Esophagus squamous epithelium (tissue), 4 donors: Measurements from ENCODE around the gene RELL1.

Experiments used
- POLR2A ChIP-seq, 4 donors: fragments of 450-650 bp; IDR thresholded peaks; one replicate each; pipeline ENCODE4 v1.6.1; 2017; ENCODE audit warnings: antibody characterized with exemption in 4 of 4, mild to moderate bottlenecking in 4 of 4, moderate library complexity in 3 of 4
- TF ChIP-seq, protein P1 (sequence below), 6 experiments: fragments of 450-650 bp in 4 of 6; fragments of 200-600 bp in 2 of 6; sonication (generic) in 2 of 6; IDR thresholded peaks; one replicate each; pipeline ENCODE4 v1.5.1; 2016 to 2019; ENCODE audit warnings: antibody characterized with exemption in 6 of 6, mild to moderate bottlenecking in 4 of 6, moderate library complexity in 4 of 6

DNA sequence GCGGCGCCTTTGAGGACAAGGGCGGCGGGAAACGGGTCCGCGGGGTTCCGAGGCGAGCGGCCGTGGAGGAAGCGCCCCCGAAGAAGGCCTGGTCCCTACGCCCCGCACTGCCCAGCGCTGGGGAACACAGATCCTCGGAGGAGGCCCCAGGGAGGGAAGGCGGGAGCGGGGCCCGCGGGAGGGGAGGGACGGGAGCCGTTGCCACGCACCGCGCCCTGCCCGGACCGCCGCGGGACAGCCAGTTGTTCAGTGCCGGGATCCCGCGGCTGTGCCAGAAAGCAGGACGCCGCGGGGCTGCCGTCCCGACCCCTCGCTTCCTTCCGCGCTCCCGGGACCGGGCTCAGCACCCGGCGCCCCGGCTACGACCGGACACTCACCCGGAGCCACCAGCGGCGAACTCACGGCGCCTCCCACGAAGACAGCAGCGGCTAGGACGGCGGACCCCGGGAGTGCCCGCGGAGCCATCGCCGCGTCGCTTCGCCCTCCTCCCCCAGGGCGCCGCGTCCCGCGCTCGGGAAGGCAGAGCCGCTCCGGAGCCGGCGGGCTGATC, 278 bp downstream of the RELL1 start:
- TF ChIP-seq, protein P1, sequence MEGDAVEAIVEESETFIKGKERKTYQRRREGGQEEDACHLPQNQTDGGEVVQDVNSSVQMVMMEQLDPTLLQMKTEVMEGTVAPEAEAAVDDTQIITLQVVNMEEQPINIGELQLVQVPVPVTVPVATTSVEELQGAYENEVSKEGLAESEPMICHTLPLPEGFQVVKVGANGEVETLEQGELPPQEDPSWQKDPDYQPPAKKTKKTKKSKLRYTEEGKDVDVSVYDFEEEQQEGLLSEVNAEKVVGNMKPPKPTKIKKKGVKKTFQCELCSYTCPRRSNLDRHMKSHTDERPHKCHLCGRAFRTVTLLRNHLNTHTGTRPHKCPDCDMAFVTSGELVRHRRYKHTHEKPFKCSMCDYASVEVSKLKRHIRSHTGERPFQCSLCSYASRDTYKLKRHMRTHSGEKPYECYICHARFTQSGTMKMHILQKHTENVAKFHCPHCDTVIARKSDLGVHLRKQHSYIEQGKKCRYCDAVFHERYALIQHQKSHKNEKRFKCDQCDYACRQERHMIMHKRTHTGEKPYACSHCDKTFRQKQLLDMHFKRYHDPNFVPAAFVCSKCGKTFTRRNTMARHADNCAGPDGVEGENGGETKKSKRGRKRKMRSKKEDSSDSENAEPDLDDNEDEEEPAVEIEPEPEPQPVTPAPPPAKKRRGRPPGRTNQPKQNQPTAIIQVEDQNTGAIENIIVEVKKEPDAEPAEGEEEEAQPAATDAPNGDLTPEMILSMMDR (IDR thresholded peaks at IDR 0.05): peak in 1 of 6 experiments; percentile 13
- peak in 2 of 4 donors; percentile 97 to 98 for TF ChIP-seq POLR2A (IDR thresholded peaks at IDR 0.05)
